ENCODE data around the gene ALKBH7.

Gene ALKBH7

GRCh38 chr19:6375411-6376010, 2.9 kb downstream of the ALKBH7 start, which contains the start of gene PSPN:
PSPN (minus strand) TSS chr19:6375933; CDS start chr19:6375849, 84 bp downstream.
- Histone ChIP-seq H3K27me3 (ENCODE audit: low read depth) (no peaks in the 10 kb centered on the region), H3K9me3 (no peaks in the 10 kb centered on the region), H3K4me1 (peaks cover 19% of the 10 kb centered on the region), H3K4me3 (no peak within 1 kb of the TSS), H3K36me3 (replicated peaks) (peaks cover 18% of the 10 kb centered on the region)
- in situ Hi-C loops (cut with MboI; ENCODE audit: low sequenced_read_pairs) = no loop called here
- no peak for DNase-seq (ENCODE audit: low spot score in 2 of 2)

GRCh38 chr19:6376512-6377190, 4.1 kb downstream of the ALKBH7 start:
- Histone ChIP-seq H3K27me3 (ENCODE audit: low read depth) (no peaks in the 10 kb centered on the region), H3K9me3 (no peaks in the 10 kb centered on the region), H3K36me3 (replicated peaks) (peaks cover 27% of the 10 kb centered on the region), H3K4me1 (peaks cover 19% of the 10 kb centered on the region), H3K4me3 (no peak overlapping the region)
- DNase-seq (ENCODE audit: low spot score in 2 of 2) = peak; percentile 26 to 39
- in situ Hi-C loops (cut with MboI; ENCODE audit: low sequenced_read_pairs) = no loop called here

GRCh38 chr19:6378041-6378440, 5.4 kb downstream of the ALKBH7 start:
- H3K36me3 ChIP-seq (replicated peaks) = peaks cover 37% of the 10 kb centered on the region
- H3K4me1 ChIP-seq = peaks cover 15% of the 10 kb centered on the region
- in situ Hi-C loops (cut with MboI; ENCODE audit: low sequenced_read_pairs) = no loop called here
- no peak for DNase-seq (ENCODE audit: low spot score in 2 of 2)
- H3K4me3 ChIP-seq = no peak overlapping the region
- no peaks in the 10 kb centered on the region for H3K9me3 ChIP-seq
- no peaks in the 10 kb centered on the region for H3K27me3 ChIP-seq (ENCODE audit: low read depth)

GRCh38 chr19:6378486-6378885, 5.9 kb downstream of the ALKBH7 start:
- H3K4me1 ChIP-seq = peaks cover 15% of the 10 kb centered on the region
- H3K27me3 ChIP-seq (ENCODE audit: low read depth) = no peaks in the 10 kb centered on the region
- H3K36me3 ChIP-seq (replicated peaks) = peaks cover 41% of the 10 kb centered on the region
- H3K4me3 ChIP-seq = no peak overlapping the region
- no peak for DNase-seq (ENCODE audit: low spot score in 2 of 2)
- in situ Hi-C loops (cut with MboI; ENCODE audit: low sequenced_read_pairs) = no loop called here
- H3K9me3 ChIP-seq = no peaks in the 10 kb centered on the region

GRCh38 chr19:6379744-6380143, 7.2 kb downstream of the ALKBH7 start:
- H3K4me3 ChIP-seq = no peak overlapping the region
- DNase-seq (ENCODE audit: low spot score in 2 of 2) = no peak
- no peaks in the 10 kb centered on the region for H3K9me3 ChIP-seq
- H3K36me3 ChIP-seq (replicated peaks) = peaks cover 52% of the 10 kb centered on the region
- peaks cover 10% of the 10 kb centered on the region for H3K4me1 ChIP-seq
- in situ Hi-C loops (cut with MboI; ENCODE audit: low sequenced_read_pairs) = no loop called here
- no peaks in the 10 kb centered on the region for H3K27me3 ChIP-seq (ENCODE audit: low read depth)

GRCh38 chr19:6381030-6381750, 8.6 kb downstream of the ALKBH7 start:
- H3K4me3 ChIP-seq = no peak overlapping the region
- H3K4me1 ChIP-seq = peaks cover 10% of the 10 kb centered on the region
- no peaks in the 10 kb centered on the region for H3K9me3 ChIP-seq
- in situ Hi-C loops (cut with MboI; ENCODE audit: low sequenced_read_pairs) = no loop called here
- DNase-seq (ENCODE audit: low spot score in 2 of 2) = no peak
- H3K27me3 ChIP-seq (ENCODE audit: low read depth) = no peaks in the 10 kb centered on the region
- peaks cover 58% of the 10 kb centered on the region for H3K36me3 ChIP-seq (replicated peaks)

- no peak for DNase-seq (ENCODE audit: low spot score in 2 of 2)
- in situ Hi-C loops (cut with MboI; ENCODE audit: low sequenced_read_pairs) = no loop called here
- H3K4me3 ChIP-seq = no peak overlapping the region
- peaks cover 77% of the 10 kb centered on the region for H3K36me3 ChIP-seq (replicated peaks)
- no peaks in the 10 kb centered on the region for H3K9me3 ChIP-seq
- H3K4me1 ChIP-seq = no peaks in the 10 kb centered on the region
- no peaks in the 10 kb centered on the region for H3K27me3 ChIP-seq (ENCODE audit: low read depth)
These were observed 10.6 kb downstream of the ALKBH7 start for GRCh38 chr19:6383188-6383587.

- in situ Hi-C loops (cut with MboI; ENCODE audit: low sequenced_read_pairs) = no loop called here
- no peak for DNase-seq (ENCODE audit: low spot score in 2 of 2)
- no peaks in the 10 kb centered on the region for H3K4me1 ChIP-seq
- no peak overlapping the region for H3K4me3 ChIP-seq
- peaks cover 81% of the 10 kb centered on the region for H3K36me3 ChIP-seq (replicated peaks)
- no peaks in the 10 kb centered on the region for H3K9me3 ChIP-seq
- H3K27me3 ChIP-seq (ENCODE audit: low read depth) = no peaks in the 10 kb centered on the region
These were observed 11.8 kb downstream of the ALKBH7 start for GRCh38 chr19:6384381-6384780.

GRCh38 chr19:6387372-6387771, 14.8 kb downstream of the ALKBH7 start:
- Histone ChIP-seq H3K4me1 (peaks cover 2% of the 10 kb centered on the region), H3K27me3 (ENCODE audit: low read depth) (no peaks in the 10 kb centered on the region), H3K4me3 (no peak overlapping the region), H3K36me3 (replicated peaks) (peaks cover 74% of the 10 kb centered on the region), H3K9me3 (no peaks in the 10 kb centered on the region)
- in situ Hi-C loops (cut with MboI; ENCODE audit: low sequenced_read_pairs) = no loop called here
- no peak for DNase-seq (ENCODE audit: low spot score in 2 of 2)

GRCh38 chr19:6392221-6393073, 19.9 kb downstream of the ALKBH7 start:
- DNase-seq (ENCODE audit: low spot score in 2 of 2) = no peak
- Histone ChIP-seq H3K9me3 (no peaks in the 10 kb centered on the region), H3K4me1 (peaks cover 10% of the 10 kb centered on the region), H3K27me3 (ENCODE audit: low read depth) (no peaks in the 10 kb centered on the region), H3K4me3 (peak overlapping the region; percentile 91), H3K36me3 (replicated peaks) (peaks cover 36% of the 10 kb centered on the region)
- in situ Hi-C loops (cut with MboI; ENCODE audit: low sequenced_read_pairs) = no loop called here

GRCh38 chr19:6393074-6393982, 20.7 kb downstream of the ALKBH7 start, which contains the start of gene GTF2F1:
GTF2F1 (minus strand) TSS chr19:6393164; CDS start chr19:6392995, 169 bp downstream.
- Histone ChIP-seq H3K9me3 (no peaks in the 10 kb centered on the region), H3K36me3 (replicated peaks) (peaks cover 27% of the 10 kb centered on the region), H3K4me3 (peak within 1 kb of the TSS; percentile 91), H3K4me1 (peaks cover 10% of the 10 kb centered on the region), H3K27me3 (ENCODE audit: low read depth) (no peaks in the 10 kb centered on the region)
- in situ Hi-C loops (cut with MboI; ENCODE audit: low sequenced_read_pairs) = no loop called here
- DNase-seq (ENCODE audit: low spot score in 2 of 2) = peak; percentile 92 to 96

- H3K9me3 ChIP-seq = no peaks in the 10 kb centered on the region
- DNase-seq (ENCODE audit: low spot score in 2 of 2) = no peak
- in situ Hi-C loops (cut with MboI; ENCODE audit: low sequenced_read_pairs) = no loop called here
These were observed 21.4 kb downstream of the ALKBH7 start for GRCh38 chr19:6393983-6394412.

More at GRCh38 chr19:6393983-6394412, 21.4 kb downstream of the ALKBH7 start:
- Histone ChIP-seq H3K4me3 (peak overlapping the region; percentile 91), H3K36me3 (replicated peaks) (peaks cover 20% of the 10 kb centered on the region), H3K27me3 (ENCODE audit: low read depth) (no peaks in the 10 kb centered on the region), H3K4me1 (peaks cover 10% of the 10 kb centered on the region)
